Activated naive CD4-positive, alpha-beta T cell treated with anti-CD3 and anti-CD28 coated beads, Interleukin-2, amount 10 ng/mL, durations not matched to agents 7 days and 5 days (primary cell): Measurements from ENCODE around the gene AIMP1.
"Not testable (repeated sequence)": the region's sequence is repeated elsewhere in the genome, so short reads cannot be mapped to it uniquely, and the experiment has no call there.

ENCODE experiments used
- CTCF ChIA-PET: fragments of 350-600 bp; sonication (Branson Sonifier 250); formaldehyde crosslinking; loops from one replicate; lab custom pipeline; 2021; ENCODE audit warnings: antibody characterized with exemption; lab: Charles Lee
- DNase-seq: peaks from one replicate; pipeline ENCODE4 v3.0.0-alpha.2; 2020
- H3K27ac Mint-ChIP-seq: one replicate; pipeline ENCODE4 v1.8.0; 2021; ENCODE audit warnings: mild to moderate bottlenecking, moderate library complexity, mixed read lengths
- H3K27me3 Mint-ChIP-seq: one replicate; pipeline ENCODE4 v1.8.0; 2021; ENCODE audit warnings: mild to moderate bottlenecking, mixed read lengths
- H3K36me3 Mint-ChIP-seq: one replicate; pipeline ENCODE4 v1.8.0; 2021; ENCODE audit warnings: mixed read lengths
- H3K4me1 Mint-ChIP-seq: one replicate; pipeline ENCODE4 v1.8.0; 2021; ENCODE audit warnings: mixed read lengths
- H3K4me3 Mint-ChIP-seq: one replicate; pipeline ENCODE4 v1.8.0; 2021; ENCODE audit warnings: mild to moderate bottlenecking, moderate library complexity, mixed read lengths
- H3K9me3 Mint-ChIP-seq: one replicate; pipeline ENCODE4 v1.8.0; 2021; ENCODE audit warnings: mixed read lengths

AIMP1 gene

GRCh38 chr4:106373026-106373425 is 56.7 kb downstream of the AIMP1 start:
- CTCF ChIA-PET = no interaction called here
- no peak for DNase-seq
- no peak overlapping the region for H3K4me3 Mint-ChIP-seq

GRCh38 chr4:106380179-106380578 is 63.8 kb downstream of the AIMP1 start:
- no peak overlapping the region for H3K4me3 Mint-ChIP-seq
- DNase-seq = no peak
- H3K4me1 Mint-ChIP-seq = no peaks in the 10 kb centered on the region
- CTCF ChIA-PET = no interaction called here
- H3K27me3 Mint-ChIP-seq = no peaks in the 10 kb centered on the region
- H3K9me3 Mint-ChIP-seq = no peaks in the 10 kb centered on the region
- no peaks in the 10 kb centered on the region for H3K36me3 Mint-ChIP-seq
- H3K27ac Mint-ChIP-seq = no peak overlapping the region

More at GRCh38 chr4:106373026-106373425, 56.7 kb downstream of the AIMP1 start:
- H3K27ac Mint-ChIP-seq = no peak overlapping the region
- H3K9me3 Mint-ChIP-seq = no peaks in the 10 kb centered on the region
- peaks cover 11% of the 10 kb centered on the region for H3K27me3 Mint-ChIP-seq
- no peaks in the 10 kb centered on the region for H3K4me1 Mint-ChIP-seq
- no peaks in the 10 kb centered on the region for H3K36me3 Mint-ChIP-seq

GRCh38 chr4:106384878-106385277 is 68.5 kb downstream of the AIMP1 start:
- H3K27ac Mint-ChIP-seq = no peak overlapping the region
- H3K4me3 Mint-ChIP-seq = no peak overlapping the region
- no peaks in the 10 kb centered on the region for H3K36me3 Mint-ChIP-seq
- no peaks in the 10 kb centered on the region for H3K4me1 Mint-ChIP-seq
- H3K27me3 Mint-ChIP-seq = no peaks in the 10 kb centered on the region
- no peak for DNase-seq
- CTCF ChIA-PET = no interaction called here
- no peaks in the 10 kb centered on the region for H3K9me3 Mint-ChIP-seq

- Mint-ChIP-seq H3K36me3 (no peaks in the 10 kb centered on the region), H3K4me3 (no peak overlapping the region), H3K9me3 (no peaks in the 10 kb centered on the region), H3K27me3 (no peaks in the 10 kb centered on the region), H3K4me1 (no peaks in the 10 kb centered on the region), H3K27ac (no peak overlapping the region)
- no peak for DNase-seq
- CTCF ChIA-PET = interaction anchor here (0.8 kb wide), 1 partner anchor 117 kb away, joined by 3 read pairs; no protein-coding TSS in a partner anchor
These were observed 69.6 kb downstream of the AIMP1 start for GRCh38 chr4:106385853-106386393.

DNA sequence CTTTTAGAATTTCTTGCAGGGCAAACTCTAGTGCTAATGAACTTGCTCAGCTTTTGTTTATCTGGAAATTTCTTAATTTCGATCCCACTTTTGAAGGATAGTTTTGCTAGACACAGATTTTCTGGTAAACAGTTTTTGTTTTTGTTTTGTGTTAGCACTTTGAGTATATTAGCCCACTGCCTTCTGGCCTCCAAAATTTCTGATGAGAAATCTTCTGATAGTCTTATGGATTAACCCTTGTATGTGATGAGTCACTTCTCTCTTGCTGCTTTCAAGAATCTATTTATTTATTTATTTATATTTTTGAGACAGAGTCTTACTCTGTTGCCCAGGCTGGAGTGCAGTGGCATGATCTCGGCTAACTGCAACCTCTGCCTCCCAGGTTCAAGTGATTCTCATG is 79.2 kb downstream of the AIMP1 start:
- CTCF ChIA-PET = no interaction called here
- no peak for DNase-seq
- Mint-ChIP-seq H3K4me3 (no peak overlapping the region), H3K9me3 (peaks cover 17% of the 10 kb centered on the region), H3K27ac (no peak overlapping the region), H3K36me3 (no peaks in the 10 kb centered on the region), H3K27me3 (no peaks in the 10 kb centered on the region), H3K4me1 (no peaks in the 10 kb centered on the region)

DNA sequence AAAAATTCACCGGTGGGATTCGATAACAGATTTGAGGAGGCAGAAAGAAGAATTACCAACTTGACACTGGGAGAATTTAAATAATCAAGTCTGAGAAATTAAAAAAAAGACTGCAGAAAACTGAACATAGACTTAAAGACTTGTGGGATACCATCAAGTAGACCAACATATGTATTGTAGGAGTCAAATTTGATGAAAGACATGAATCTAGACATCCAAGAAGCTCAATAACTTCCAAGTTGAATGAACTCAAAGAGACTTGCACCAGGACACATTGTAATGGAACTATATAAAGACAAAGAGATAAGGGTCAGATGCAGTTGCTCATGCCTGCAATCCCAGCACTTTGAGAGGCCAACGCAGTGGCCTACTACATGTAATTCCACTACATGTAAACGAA is 82.5 kb downstream of the AIMP1 start:
- H3K4me3 Mint-ChIP-seq, H3K27ac Mint-ChIP-seq, DNase-seq, H3K36me3 Mint-ChIP-seq, H3K4me1 Mint-ChIP-seq, H3K27me3 Mint-ChIP-seq, CTCF ChIA-PET: not testable (repeated sequence)
- peaks cover 19% of the 10 kb centered on the region for H3K9me3 Mint-ChIP-seq
